Fibroblast of lung (primary cell): ENCODE measurements around the gene COA6. TPM values are rescaled to one million over a fixed set of nuclear protein-coding genes. Genes with fewer than 3 reads are reported as not detected.

Experiments
- DNase-seq, 2 donors: peaks; one replicate each; pipeline versions ENCODE4 v3.0.0 to v3.0.0-alpha.2; 2010; ENCODE audit warnings: low read depth in 2 of 2
- H2AFZ ChIP-seq: 2 replicates; pipeline ENCODE4 v1.5.1; 2012; ENCODE audit warnings: low read length, control low read depth, inconsistent platforms
- H3K27ac ChIP-seq: 2 replicates; pipeline ENCODE4 v1.5.1; 2011; ENCODE audit warnings: low read length, control low read depth; ENCODE audit not compliant: insufficient read depth
- H3K27me3 ChIP-seq: 2 replicates; pipeline ENCODE4 v1.5.1; 2011; ENCODE audit warnings: mild to moderate bottlenecking, low read length; ENCODE audit not compliant: control insufficient read depth, insufficient read depth
- H3K36me3 ChIP-seq: 2 replicates; pipeline ENCODE4 v1.5.1; 2011; ENCODE audit warnings: low read length; ENCODE audit not compliant: control insufficient read depth, insufficient read depth
- H3K4me1 ChIP-seq: 2 replicates; pipeline ENCODE4 v1.5.1; 2011; ENCODE audit warnings: low read length; ENCODE audit not compliant: control insufficient read depth, insufficient read depth; ENCODE audit errors: extremely low read depth
- H3K4me2 ChIP-seq: 2 replicates; pipeline ENCODE4 v1.5.1; 2011; ENCODE audit warnings: low read length, control low read depth; ENCODE audit not compliant: insufficient read depth; ENCODE audit errors: extremely low read depth
- H3K4me3 ChIP-seq, 4 experiments: fragments of 200-600 bp in 1 of 4; sonication (generic) in 1 of 4; replicated peaks in 1 of 4; 2 replicates each; pipeline ENCODE4 v1.5.1; 2011 to 2016; ENCODE audit warnings: low read length in 4 of 4, low read depth in 3 of 4, mild to moderate bottlenecking in 3 of 4, control low read depth in 2 of 4, inconsistent platforms in 1 of 4, mixed read lengths in 1 of 4; ENCODE audit not compliant: insufficient read depth in 1 of 4; ENCODE audit errors: control extremely low read depth in 1 of 4
- H3K79me2 ChIP-seq: 2 replicates; pipeline ENCODE4 v1.5.1; 2012; ENCODE audit warnings: mild to moderate bottlenecking, low read length, inconsistent platforms; ENCODE audit not compliant: control insufficient read depth, insufficient read depth
- H3K9ac ChIP-seq: 2 replicates; pipeline ENCODE4 v1.5.1; 2011; ENCODE audit warnings: mild to moderate bottlenecking, low read length, control low read depth; ENCODE audit not compliant: insufficient read depth
- H3K9me3 ChIP-seq: 2 replicates; pipeline ENCODE4 v1.5.1; 2012; ENCODE audit warnings: low read depth, low read length; ENCODE audit not compliant: control insufficient read depth, insufficient read depth
- H4K20me1 ChIP-seq: 2 replicates; pipeline ENCODE4 v1.5.1; 2011; ENCODE audit warnings: low read length; ENCODE audit not compliant: control insufficient read depth, insufficient read depth; ENCODE audit errors: extremely low read depth
- EZH2 ChIP-seq: IDR thresholded peaks from 2 replicates; pipeline ENCODE4 v1.5.1; 2012; ENCODE audit warnings: low read length, control low read depth, mild to moderate bottlenecking; ENCODE audit errors: missing control alignments
- polyA plus RNA-seq, 2 donors: library from polyadenylated mRNA; depleted of rRNA in 1 of 2; stranded (reverse) in 1 of 2; unstranded in 1 of 2; fragments of >200 nt; gene quantifications; 2 replicates each; pipeline ENCODE4 v1.2.1, GENCODE V29; 2011 to 2012; ENCODE audit warnings: missing spikeins in 1 of 2
- total RNA-seq: library from RNA; depleted of rRNA; stranded (reverse); fragments of >200 nt; gene quantifications from 2 replicates; pipeline ENCODE4 v1.2.1, GENCODE V29; 2014
- TF ChIP-seq, protein P1 (sequence below), 2 donors: IDR thresholded peaks in 1 of 2; conservative IDR thresholded peaks in 1 of 2; 1 replicate in 1 of 2; 2 replicates in 1 of 2; pipeline ENCODE4 v1.5.1; 2011 to 2012; ENCODE audit warnings: low read length in 2 of 2, control low read depth in 1 of 2, inconsistent platforms in 1 of 2, low read depth in 1 of 2, mild to moderate bottlenecking in 1 of 2

COA6 gene
- total and polyA plus RNA-seq, 2 donors (not counting 1 experiment from before 2014, with no cell fraction given): 21.7 to 27.7 TPM

GRCh38 chr1:234413990-234414389, 40.7 kb downstream of the COA6 start:
- TF ChIP-seq, protein P1, sequence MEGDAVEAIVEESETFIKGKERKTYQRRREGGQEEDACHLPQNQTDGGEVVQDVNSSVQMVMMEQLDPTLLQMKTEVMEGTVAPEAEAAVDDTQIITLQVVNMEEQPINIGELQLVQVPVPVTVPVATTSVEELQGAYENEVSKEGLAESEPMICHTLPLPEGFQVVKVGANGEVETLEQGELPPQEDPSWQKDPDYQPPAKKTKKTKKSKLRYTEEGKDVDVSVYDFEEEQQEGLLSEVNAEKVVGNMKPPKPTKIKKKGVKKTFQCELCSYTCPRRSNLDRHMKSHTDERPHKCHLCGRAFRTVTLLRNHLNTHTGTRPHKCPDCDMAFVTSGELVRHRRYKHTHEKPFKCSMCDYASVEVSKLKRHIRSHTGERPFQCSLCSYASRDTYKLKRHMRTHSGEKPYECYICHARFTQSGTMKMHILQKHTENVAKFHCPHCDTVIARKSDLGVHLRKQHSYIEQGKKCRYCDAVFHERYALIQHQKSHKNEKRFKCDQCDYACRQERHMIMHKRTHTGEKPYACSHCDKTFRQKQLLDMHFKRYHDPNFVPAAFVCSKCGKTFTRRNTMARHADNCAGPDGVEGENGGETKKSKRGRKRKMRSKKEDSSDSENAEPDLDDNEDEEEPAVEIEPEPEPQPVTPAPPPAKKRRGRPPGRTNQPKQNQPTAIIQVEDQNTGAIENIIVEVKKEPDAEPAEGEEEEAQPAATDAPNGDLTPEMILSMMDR (conservative IDR thresholded peaks at IDR 0.05 in 1 of 2, IDR thresholded peaks at IDR 0.05 in 1 of 2; ENCODE audit: low read depth in 1 of 2, low read length in 2 of 2): no peak
- TF ChIP-seq EZH2: no peak
- Histone ChIP-seq H3K4me3 (no peak overlapping the region), H4K20me1 (no peaks in the 10 kb centered on the region), H3K4me2 (no peak overlapping the region), H3K36me3 (no peaks in the 10 kb centered on the region), H2AFZ (no peak overlapping the region), H3K27ac (no peak overlapping the region), H3K4me1 (no peaks in the 10 kb centered on the region), H3K79me2 (no peaks in the 10 kb centered on the region), H3K9me3 (no peaks in the 10 kb centered on the region), H3K9ac (no peak overlapping the region), H3K27me3 (no peaks in the 10 kb centered on the region)
- DNase-seq: no peak

DNA sequence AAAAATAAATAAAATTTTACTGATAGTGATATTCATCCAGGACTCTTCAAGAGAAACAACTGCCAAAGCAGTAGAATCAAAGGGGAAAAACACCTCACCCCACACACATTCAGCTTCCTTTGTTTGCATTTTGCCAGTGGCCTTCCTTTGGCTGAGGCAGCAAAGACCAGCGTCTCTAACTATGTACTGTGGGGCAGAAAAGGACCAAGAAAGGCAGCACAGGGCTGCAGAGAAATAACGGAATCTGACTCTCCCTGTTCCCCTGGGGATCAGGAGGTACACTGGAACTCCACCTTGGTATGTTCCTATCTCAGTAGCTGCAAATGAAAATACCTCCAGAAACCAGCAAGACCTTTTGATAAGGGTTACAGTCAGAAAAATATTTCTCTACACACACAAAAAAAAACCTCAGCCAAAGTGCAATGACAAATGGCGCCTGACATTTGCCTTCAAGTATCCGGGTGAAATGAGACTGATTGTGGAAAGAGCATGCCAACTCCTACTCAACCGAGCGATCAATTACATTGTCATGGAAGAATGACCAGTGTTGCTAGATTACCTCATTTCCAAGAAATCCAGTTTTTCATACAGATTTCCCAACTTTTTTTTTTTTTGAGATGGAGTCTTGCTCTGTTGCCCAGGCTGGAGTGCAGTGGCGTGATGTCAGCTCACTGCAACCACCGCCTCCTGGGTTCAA, 54.8 kb downstream of the COA6 start:
- TF ChIP-seq EZH2: no peak
- TF ChIP-seq, protein P1 (conservative IDR thresholded peaks at IDR 0.05 in 1 of 2, IDR thresholded peaks at IDR 0.05 in 1 of 2; ENCODE audit: low read depth in 1 of 2, low read length in 2 of 2): no peak

DNA sequence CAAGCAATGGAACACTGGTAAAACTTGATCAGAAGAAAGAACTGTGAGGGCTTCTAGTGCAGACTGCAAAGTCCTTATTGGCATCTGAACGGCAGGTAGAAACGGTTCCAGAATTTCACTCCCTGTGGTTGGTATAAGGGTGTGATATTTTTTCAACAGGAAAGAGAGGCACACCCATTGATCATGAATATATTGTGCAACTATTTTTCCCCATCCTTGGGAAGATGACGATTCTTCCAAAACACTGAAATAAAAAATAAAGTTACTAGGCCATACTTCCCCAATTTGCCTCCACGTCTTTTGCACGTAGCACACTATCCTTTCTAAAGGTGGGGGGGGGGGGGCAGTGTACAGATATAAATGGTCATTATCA, 56.2 kb downstream of the COA6 start:
- no peak for DNase-seq
- H3K9ac ChIP-seq: no peak overlapping the region
- no peaks in the 10 kb centered on the region for H3K4me1 ChIP-seq
- no peaks in the 10 kb centered on the region for H4K20me1 ChIP-seq
- no peak overlapping the region for H3K4me3 ChIP-seq
- no peaks in the 10 kb centered on the region for H3K79me2 ChIP-seq
- H3K4me2 ChIP-seq: no peak overlapping the region
- no peaks in the 10 kb centered on the region for H3K9me3 ChIP-seq
- H2AFZ ChIP-seq: no peak overlapping the region
- no peak overlapping the region for H3K27ac ChIP-seq
- no peaks in the 10 kb centered on the region for H3K36me3 ChIP-seq
- no peaks in the 10 kb centered on the region for H3K27me3 ChIP-seq
- TF ChIP-seq, protein P1 (conservative IDR thresholded peaks at IDR 0.05 in 1 of 2, IDR thresholded peaks at IDR 0.05 in 1 of 2; ENCODE audit: low read depth in 1 of 2, low read length in 2 of 2): no peak
- TF ChIP-seq EZH2: no peak

More for the DNA sequence above, 54.8 kb downstream of the COA6 start:
- Histone ChIP-seq H4K20me1 (no peaks in the 10 kb centered on the region), H3K4me3 (no peak overlapping the region), H3K4me1 (no peaks in the 10 kb centered on the region), H3K36me3 (no peaks in the 10 kb centered on the region), H3K79me2 (no peaks in the 10 kb centered on the region), H3K4me2 (no peak overlapping the region), H3K9me3 (no peaks in the 10 kb centered on the region), H3K9ac (no peak overlapping the region), H3K27me3 (no peaks in the 10 kb centered on the region), H3K27ac (no peak overlapping the region), H2AFZ (no peak overlapping the region)
- peak in 1 of 2 donors; percentile 50 for DNase-seq
